Upper lobe of left lung (tissue), 6 donors: ENCODE results near the gene RAB18. TPM values are rescaled to one million over a fixed set of nuclear protein-coding genes. Genes with fewer than 3 reads are reported as not detected.
"Not testable (repeated sequence)": the region's sequence is repeated elsewhere in the genome, so short reads cannot be mapped to it uniquely, and the experiment has no call there.

Source experiments
- ATAC-seq, 2 donors: fragments of 200-7000 bp; cut with Tn5 transposase; one replicate each; pipeline ENCODE4 v1.9.1; 2022; ENCODE audit warnings: mild to moderate bottlenecking in 2 of 2, moderate library complexity in 2 of 2; ENCODE audit not compliant: low FRiP score in 2 of 2
- DNase-seq, 2 donors: peaks; one replicate each; pipeline ENCODE4 v3.0.0-alpha.2; 2019 to 2020
- H3K27ac ChIP-seq, 4 donors: fragments of 200-600 bp; sonication (generic); one replicate each; pipeline ENCODE4 v1.5.1; 2016 to 2019
- H3K27me3 ChIP-seq, 4 donors: fragments of 200-600 bp; sonication (generic); one replicate each; pipeline ENCODE4 v1.5.1; 2017 to 2019
- H3K36me3 ChIP-seq, 4 donors: fragments of 200-600 bp; sonication (generic); one replicate each; pipeline ENCODE4 v1.5.1; 2016 to 2019
- H3K4me1 ChIP-seq, 4 donors: fragments of 200-600 bp; sonication (generic); one replicate each; pipeline ENCODE4 v1.5.1; 2018 to 2019
- H3K4me3 ChIP-seq, 4 donors: fragments of 200-600 bp; sonication (generic); one replicate each; pipeline ENCODE4 v1.5.1; 2017 to 2019; ENCODE audit warnings: mild to moderate bottlenecking in 2 of 4, moderate library complexity in 1 of 4
- H3K9me3 ChIP-seq, 4 donors: fragments of 200-600 bp; sonication (generic); one replicate each; pipeline ENCODE4 v1.5.1; 2018 to 2019
- EP300 ChIP-seq, 4 donors: sonication (generic); formaldehyde crosslinking; IDR thresholded peaks; one replicate each; pipeline ENCODE4 v1.5.1; 2017; ENCODE audit warnings: antibody characterized with exemption in 4 of 4, control low read depth in 2 of 4
- POLR2A ChIP-seq, 4 donors: fragments of 450-650 bp; IDR thresholded peaks; one replicate each; pipeline ENCODE4 v1.5.1; 2016 to 2017; ENCODE audit warnings: antibody characterized with exemption in 4 of 4, mild to moderate bottlenecking in 2 of 4
- POLR2AphosphoS5 ChIP-seq, 2 donors: sonication (generic); formaldehyde crosslinking; IDR thresholded peaks; one replicate each; pipeline ENCODE4 v1.5.1; 2017; ENCODE audit warnings: antibody characterized with exemption in 2 of 2
- WGBS, 2 donors: methylation state at CpG; one replicate each; pipeline ENCODE4 v1.1.5; 2017 to 2018; 5-methylcytosine and 5-hydroxymethylcytosine counted together
- total RNA-seq, 6 donors: library from RNA; depleted of rRNA in 4 of 6; stranded (reverse); fragments of >200 nt in 4 of 6; gene quantifications; one replicate each; pipeline versions ENCODE4 v1.1.0 to v1.2.1, GENCODE V29; 2016 to 2021
- TF ChIP-seq, protein P1 (sequence below), 6 experiments: fragments of 450-650 bp in 4 of 6; fragments of 200-600 bp in 2 of 6; sonication (generic) in 2 of 6; IDR thresholded peaks; one replicate each; pipeline ENCODE4 v1.5.1; 2016 to 2019; ENCODE audit warnings: antibody characterized with exemption in 6 of 6
- donor health status: DM: no; HTN: no; CAD: no; lungs with moderate emphysema.
- donor health status: DM: no; HTN: yes; CAD: no; lungs with severe emphysema.

Gene RAB18
- total RNA-seq, 6 donors from 2014 or later, result 27.9 to 91.3 (median 45.0) TPM

GRCh38 chr10:27461312-27461711 is 42.8 kb upstream of the RAB18 start:
- Histone ChIP-seq H3K27ac (no peak overlapping the region), H3K27me3 (no peaks in the 10 kb centered on the region), H3K36me3 (no peaks in the 10 kb centered on the region), H3K9me3 (no peaks in the 10 kb centered on the region), H3K4me1 (no peaks in the 10 kb centered on the region), H3K4me3 (no peak overlapping the region)
- 100% methylated on average over 1 of the region's 1 CpG for WGBS, 2 donors
- DNase-seq, result no peak
- TF ChIP-seq EP300 (IDR thresholded peaks at IDR 0.05), result no peak
- TF ChIP-seq POLR2A (IDR thresholded peaks at IDR 0.05), result no peak
- no peak for TF ChIP-seq POLR2AphosphoS5 (IDR thresholded peaks at IDR 0.05)
- TF ChIP-seq, protein P1, sequence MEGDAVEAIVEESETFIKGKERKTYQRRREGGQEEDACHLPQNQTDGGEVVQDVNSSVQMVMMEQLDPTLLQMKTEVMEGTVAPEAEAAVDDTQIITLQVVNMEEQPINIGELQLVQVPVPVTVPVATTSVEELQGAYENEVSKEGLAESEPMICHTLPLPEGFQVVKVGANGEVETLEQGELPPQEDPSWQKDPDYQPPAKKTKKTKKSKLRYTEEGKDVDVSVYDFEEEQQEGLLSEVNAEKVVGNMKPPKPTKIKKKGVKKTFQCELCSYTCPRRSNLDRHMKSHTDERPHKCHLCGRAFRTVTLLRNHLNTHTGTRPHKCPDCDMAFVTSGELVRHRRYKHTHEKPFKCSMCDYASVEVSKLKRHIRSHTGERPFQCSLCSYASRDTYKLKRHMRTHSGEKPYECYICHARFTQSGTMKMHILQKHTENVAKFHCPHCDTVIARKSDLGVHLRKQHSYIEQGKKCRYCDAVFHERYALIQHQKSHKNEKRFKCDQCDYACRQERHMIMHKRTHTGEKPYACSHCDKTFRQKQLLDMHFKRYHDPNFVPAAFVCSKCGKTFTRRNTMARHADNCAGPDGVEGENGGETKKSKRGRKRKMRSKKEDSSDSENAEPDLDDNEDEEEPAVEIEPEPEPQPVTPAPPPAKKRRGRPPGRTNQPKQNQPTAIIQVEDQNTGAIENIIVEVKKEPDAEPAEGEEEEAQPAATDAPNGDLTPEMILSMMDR (IDR thresholded peaks at IDR 0.05), result no peak
- no peak for ATAC-seq

- TF ChIP-seq, protein P1 (IDR thresholded peaks at IDR 0.05), result no peak
- TF ChIP-seq EP300 (IDR thresholded peaks at IDR 0.05), result no peak
- no peak for TF ChIP-seq POLR2AphosphoS5 (IDR thresholded peaks at IDR 0.05)
- TF ChIP-seq POLR2A (IDR thresholded peaks at IDR 0.05), result no peak
- WGBS, 2 donors, result 59 to 64% methylated on average over 2 of the region's 2 CpGs
- Histone ChIP-seq H3K9me3 (no peaks in the 10 kb centered on the region), H3K27me3 (no peaks in the 10 kb centered on the region), H3K4me3 (no peak overlapping the region), H3K27ac (peak overlapping the region in 2 of 4 donors; percentile 40 to 66), H3K4me1 (no peaks in the 10 kb centered on the region), H3K36me3 (no peaks in the 10 kb centered on the region)
- DNase-seq (no peak), ATAC-seq (no peak)
These were observed 40.1 kb upstream of the RAB18 start for GRCh38 chr10:27463961-27464360.

DNA sequence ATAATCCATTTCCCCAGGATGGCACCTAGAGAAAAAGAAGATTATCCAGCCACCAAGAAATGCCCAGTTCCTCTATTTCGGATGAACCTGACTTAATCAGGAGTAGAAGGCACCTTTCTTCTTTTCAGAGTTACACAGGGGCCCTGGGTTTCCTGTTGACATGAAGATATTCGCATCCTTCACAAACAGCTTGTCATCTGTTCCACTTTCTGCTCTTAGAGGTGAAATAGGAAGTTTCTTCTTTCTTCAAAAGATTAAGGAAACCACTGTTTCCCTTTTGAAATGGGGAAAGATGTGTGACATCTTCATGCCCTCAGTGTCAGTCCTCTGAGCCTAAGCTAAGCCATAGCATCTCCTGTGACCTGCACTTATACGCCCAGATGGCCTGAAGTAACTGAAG is 39.1 kb upstream of the RAB18 start:
- no peaks in the 10 kb centered on the region for H3K9me3 ChIP-seq
- ATAC-seq, result no peak
- no peaks in the 10 kb centered on the region for H3K4me1 ChIP-seq
- no peak for TF ChIP-seq EP300 (IDR thresholded peaks at IDR 0.05)
- TF ChIP-seq, protein P1 (IDR thresholded peaks at IDR 0.05), result no peak
- no peak for TF ChIP-seq POLR2A (IDR thresholded peaks at IDR 0.05)
- TF ChIP-seq POLR2AphosphoS5 (IDR thresholded peaks at IDR 0.05), result no peak
- H3K36me3 ChIP-seq, result no peaks in the 10 kb centered on the region
- H3K27ac ChIP-seq, result peak overlapping the region in 3 of 4 donors; percentile 40 to 66 (median 43)
- H3K27me3 ChIP-seq, result no peaks in the 10 kb centered on the region
- H3K4me3 ChIP-seq, result no peak overlapping the region
- no peak for DNase-seq
- WGBS, 2 donors, result 37 to 41% methylated on average over 3 of the region's 3 CpGs

GRCh38 chr10:27465596-27465995 is 38.5 kb upstream of the RAB18 start:
- H3K9me3 ChIP-seq, result not testable (repeated sequence)
- 81 to 91% methylated on average over 9 of the region's 9 CpGs for WGBS, 2 donors

GRCh38 chr10:27470885-27471284 is 33.2 kb upstream of the RAB18 start:
- ATAC-seq, result no peak
- H3K36me3 ChIP-seq, result no peaks in the 10 kb centered on the region
- WGBS, 2 donors, result 71 to 78% methylated on average over 5 of the region's 5 CpGs
- H3K4me3 ChIP-seq, result no peak overlapping the region
- no peak for DNase-seq
- H3K4me1 ChIP-seq, result no peaks in the 10 kb centered on the region
- H3K9me3 ChIP-seq, result no peaks in the 10 kb centered on the region
- TF ChIP-seq, protein P1 (IDR thresholded peaks at IDR 0.05), result no peak
- TF ChIP-seq EP300 (IDR thresholded peaks at IDR 0.05) (no peak), POLR2A (IDR thresholded peaks at IDR 0.05) (no peak), POLR2AphosphoS5 (IDR thresholded peaks at IDR 0.05) (no peak)
- no peak overlapping the region for H3K27ac ChIP-seq
- no peaks in the 10 kb centered on the region for H3K27me3 ChIP-seq

More at GRCh38 chr10:27465596-27465995, 38.5 kb upstream of the RAB18 start:
- not testable (repeated sequence) for DNase-seq, H3K27me3 ChIP-seq, H3K4me1 ChIP-seq, H3K4me3 ChIP-seq, H3K36me3 ChIP-seq, ATAC-seq
- peak overlapping the region in 2 of 4 donors; percentile 43 to 66 for H3K27ac ChIP-seq
